Stimulated activated CD8-positive, alpha-beta memory T cell treated with anti-CD3 and anti-CD28 coated beads, Interleukin-15, amount 100 ng/mL, for 1 hour (primary cell): ENCODE results near the gene SAMD10.
"Not testable (repeated sequence)": the region's sequence is repeated elsewhere in the genome, so short reads cannot be mapped to it uniquely, and the experiment has no call there.

Experiments
- DNase-seq: peaks from one replicate; pipeline ENCODE4 v3.0.0-alpha.2; 2020; ENCODE audit warnings: low read depth

The SAMD10 gene

DNA sequence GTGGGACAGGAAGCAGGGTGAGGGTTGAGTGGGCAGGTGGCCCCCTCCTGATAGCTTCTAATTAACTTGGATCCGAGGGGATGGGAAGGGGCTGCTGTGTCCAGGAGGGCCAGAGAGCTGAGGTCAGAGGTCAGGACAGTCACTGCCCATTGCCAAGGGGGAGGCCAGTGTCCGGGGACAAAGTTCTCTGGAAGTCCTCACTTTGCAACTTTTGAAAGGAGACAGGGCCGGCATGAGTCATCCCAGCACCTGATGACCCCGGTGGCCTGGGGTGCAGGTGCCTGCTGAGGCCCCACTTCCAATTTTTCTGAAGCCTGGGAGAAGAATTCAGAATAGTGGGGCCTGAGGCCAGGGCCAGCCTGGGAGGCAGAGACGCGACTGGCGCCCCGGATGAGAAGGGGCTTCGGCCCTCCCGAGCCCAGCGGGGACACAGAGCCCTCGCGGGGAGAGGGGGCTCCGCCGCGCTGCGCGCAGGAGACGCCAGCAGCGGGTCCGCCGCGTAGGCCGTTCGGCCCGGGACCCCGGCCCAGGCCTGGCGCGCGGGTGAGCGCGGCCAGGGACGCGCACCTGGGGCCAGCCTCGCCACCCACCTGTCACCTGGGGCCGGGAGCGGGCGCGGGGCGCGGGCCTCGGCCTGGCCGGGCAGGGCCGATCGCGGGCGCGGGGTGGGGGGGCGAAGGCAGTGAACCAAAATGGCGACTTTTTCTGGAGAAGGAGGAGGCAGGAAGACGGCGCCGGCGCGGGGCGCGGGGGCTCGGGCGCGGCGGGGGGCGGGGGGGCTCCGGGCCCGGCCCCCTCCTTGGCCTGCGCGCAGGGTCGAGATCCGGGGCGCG lies 10.3 kb downstream of the SAMD10 start:
- no peak for DNase-seq

DNA sequence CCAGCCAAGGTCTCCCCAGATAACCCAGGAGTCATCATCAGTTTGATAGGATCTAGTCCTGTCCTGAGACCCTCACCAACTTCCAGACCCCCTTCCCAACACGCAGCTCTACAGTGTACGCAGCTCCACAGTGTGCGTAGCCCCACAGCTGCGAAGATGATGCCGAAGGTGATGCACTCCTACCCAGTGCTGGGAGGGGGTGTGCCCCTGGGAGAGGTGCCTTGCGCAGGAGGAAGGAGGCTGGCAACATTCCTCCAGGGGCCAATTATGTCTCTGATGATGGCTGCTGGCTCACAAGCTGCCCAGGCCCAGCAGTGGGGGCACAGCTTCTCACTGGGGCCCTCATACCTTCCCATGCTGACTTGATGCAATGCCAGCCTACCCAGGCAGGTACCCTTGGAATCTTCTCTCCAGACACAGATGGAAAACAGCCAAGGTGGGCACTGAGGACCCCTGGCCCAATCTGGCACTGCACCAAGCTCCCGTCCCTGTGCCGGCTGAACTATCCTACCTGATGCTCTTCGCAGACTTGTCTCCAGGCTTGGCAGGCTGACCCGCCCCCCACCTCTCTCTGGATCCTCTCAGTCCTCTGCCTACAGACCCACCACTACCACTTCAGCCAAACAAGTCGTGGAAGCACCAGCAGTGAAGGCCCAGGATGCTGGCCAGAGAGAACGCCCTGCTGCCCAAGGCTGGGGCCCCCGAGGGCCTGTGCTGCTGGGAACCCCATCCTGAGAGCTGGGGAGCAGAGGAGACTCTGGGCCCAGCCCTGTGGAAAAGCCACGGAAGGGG lies 11.1 kb downstream of the SAMD10 start:
- no peak for DNase-seq

DNA sequence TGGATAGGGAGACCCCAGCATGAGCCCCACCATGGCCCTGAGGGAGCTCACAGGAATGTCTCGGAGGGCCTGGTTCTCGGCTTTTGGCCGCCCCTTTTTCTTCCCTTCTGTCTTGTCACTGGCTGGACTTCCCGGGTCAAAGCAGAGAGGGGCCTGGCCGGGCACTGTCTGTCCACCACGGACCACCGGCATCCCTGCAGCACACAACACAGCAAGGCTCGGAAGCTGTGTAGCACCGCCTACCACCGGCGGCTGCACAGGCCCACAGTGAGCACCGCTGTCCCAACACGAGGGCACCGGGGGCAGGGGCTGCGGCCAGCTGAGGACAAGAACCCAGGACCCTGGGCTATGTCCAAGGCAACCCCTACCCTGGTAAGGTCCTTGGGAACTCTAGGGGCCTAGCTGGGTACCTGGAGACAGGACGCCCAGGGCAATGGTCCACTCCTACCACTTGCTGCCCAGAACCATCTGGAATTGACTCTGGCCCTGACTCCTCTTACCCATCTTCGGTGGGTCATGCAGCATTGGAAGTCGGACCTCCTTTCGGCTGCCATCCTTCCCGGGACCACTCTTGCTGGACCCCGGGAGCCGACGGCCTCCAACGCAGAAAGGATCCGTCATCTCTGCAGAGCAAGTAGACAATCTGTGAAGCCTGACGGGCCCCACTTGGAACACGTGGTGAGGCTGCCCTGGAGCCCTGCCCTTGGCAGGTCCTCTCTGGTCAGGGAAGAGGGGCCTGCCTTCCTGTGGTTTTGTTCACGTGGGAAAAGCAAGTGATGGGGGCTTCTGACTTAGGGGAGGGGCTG lies 11.9 kb downstream of the SAMD10 start:
- no peak for DNase-seq

DNA sequence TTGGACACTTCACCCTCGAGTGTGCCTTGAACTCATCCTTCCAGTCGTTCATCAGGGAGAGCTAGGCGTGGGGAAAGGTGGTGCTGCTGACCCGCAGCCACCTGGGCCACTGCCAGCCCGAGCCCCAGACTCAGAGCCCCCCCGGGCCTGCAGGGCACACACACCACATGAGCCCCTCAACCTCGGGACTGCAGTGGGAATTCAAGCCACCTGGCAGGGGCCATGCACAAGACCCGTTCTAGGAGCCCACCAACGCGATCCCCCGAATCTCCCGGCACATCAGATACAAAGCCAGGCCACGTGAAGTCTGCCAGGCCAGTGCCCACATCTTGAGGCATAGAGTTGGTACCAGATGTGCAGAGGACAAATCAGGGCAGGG lies 12.5 kb downstream of the SAMD10 start:
- no peak for DNase-seq

DNA sequence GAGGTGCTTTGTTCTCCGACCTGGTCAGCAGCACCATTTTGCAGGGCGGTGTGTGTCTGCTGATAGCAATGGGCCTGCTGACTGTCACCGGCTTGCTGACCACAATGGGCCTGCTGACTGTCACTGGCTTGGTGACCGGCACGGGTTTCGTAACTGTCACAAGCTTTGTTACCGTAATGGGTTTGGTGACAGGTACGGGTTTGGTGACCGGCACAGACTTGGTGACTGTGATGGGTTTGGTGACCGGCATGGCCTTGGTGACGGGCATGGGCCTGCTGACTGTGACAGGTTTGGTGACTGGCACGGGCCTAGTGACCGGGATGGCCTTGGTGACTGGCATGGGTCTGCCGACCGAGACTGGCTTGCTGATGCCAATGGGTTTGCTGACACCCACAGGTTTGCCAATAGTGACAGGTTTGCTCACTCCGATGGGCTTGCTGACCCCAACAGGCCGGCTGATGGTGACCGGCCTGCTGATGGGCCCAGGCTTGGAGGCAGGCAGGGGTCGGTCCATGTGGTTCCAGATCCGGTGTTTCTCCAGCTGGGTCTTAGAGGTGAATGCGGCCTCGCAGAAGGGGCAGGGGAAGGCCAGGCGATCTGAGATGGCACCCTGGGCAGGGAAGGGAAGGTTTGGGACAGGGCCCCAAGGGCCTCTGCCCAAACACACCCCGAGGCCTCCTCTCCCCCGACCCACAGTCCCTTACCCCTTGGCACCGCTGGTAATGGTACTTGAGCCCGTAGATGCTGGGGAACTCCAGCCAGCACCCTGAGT lies 13.1 kb downstream of the SAMD10 start:
- no peak for DNase-seq

DNA sequence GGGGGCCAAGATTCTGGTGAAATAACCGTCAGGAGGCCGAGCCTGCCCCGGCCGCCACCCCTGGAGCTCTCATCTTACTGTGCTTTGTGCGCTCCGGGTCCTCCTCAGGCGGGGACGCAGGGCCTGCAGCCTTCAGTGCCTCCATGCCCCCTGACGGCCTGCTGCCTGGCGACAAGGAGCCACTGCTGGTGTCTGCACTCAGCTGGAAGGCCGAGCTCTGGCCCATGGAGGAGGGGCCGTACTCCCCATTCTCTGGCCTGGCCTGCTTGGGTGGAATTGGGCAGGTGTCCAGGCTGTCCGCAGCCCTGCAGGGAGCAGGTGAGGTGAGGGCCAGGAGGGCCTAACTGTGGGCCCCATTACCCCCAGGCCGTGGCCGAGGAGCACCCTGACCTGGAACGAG lies 15.0 kb downstream of the SAMD10 start:
- DNase-seq: no peak

DNA sequence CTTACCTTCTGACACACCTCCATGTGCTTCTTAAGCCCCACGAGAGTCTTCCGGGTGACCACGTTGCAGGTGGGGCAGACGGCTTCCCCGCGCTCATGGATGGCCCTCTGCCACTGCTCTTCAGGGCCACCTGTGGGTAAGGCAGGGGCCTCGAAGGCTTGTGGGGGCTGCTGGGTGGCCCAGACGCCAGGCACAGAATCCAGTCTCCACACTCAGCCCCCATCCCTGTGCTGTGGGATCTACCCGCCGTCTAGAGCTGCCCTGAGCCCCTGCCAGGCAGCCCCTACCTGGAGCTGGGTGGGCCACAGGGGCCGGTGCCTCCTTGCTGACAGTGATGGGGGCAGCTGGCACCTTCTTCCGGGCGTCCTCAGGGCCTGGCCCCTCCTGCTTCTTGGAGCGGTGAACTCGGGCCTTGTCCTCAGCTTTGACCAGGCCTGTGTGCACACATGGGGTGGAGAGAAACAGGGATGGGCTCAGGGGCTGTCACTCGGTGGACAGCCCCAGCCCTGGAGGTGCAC lies 15.6 kb downstream of the SAMD10 start:
- no peak for DNase-seq

DNA sequence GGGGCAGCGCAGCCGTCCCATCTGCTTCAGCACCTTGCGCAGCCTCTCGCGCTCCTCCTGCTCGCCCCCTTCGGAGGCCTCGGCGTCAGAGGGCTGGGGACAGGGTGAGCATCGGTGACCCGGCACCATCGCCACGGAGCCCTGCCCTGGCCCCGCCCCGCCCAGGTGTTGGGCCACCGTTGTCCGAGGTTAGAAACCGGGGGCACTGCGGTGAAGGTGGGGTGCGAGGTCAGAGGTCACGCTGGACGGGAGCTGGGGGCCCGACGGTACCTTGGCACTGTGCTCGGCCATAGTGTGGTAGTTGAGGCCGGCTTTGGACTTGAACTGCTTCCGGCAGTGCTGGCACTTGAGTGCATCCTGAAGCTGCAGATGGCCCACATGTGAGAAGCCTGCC lies 16.1 kb downstream of the SAMD10 start:
- DNase-seq: no peak

DNA sequence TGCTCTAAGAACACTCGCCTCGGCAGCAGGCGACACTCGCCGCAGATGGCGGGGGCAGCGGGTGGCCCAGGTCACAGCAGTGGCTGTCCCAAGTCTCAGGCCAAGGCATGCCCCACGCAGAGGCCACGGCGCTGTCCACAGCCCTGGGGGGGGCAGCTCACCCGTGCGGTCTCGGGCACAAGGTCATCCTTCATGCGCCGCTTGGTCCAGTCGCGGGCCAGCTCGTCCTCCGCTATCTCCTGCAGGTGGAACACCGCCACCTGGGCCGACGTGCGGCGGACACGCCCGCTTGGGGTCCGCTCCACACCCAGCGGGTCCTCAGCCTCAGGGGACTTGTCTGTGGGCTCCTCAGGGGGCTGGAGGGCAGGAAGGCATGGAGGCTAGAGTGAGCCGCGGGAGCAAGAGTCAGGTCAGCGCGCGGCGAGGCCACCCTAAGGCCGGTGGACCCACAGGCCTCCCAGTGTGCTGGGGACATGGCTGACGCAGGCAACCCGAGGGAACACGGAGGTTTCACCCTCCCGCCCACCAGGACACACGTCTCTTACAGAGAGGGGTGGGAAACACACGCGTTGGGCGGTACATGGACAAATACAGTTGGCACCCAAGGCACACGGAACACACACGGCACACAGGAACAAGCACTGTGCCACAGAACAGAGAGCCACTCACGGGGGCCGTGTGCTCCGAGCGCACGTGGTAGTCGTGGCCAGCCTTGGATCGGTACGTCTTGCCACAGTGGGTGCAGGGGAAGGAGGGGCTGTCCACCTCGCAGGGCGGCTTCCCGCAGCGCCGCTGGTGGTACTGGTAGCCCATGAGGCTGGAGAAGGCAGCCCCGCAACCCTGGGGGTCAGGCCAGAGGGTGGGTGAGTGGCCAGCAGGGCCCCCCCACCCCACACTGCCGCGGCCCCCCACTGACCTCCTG lies 16.8 kb downstream of the SAMD10 start:
- no peak for DNase-seq

DNA sequence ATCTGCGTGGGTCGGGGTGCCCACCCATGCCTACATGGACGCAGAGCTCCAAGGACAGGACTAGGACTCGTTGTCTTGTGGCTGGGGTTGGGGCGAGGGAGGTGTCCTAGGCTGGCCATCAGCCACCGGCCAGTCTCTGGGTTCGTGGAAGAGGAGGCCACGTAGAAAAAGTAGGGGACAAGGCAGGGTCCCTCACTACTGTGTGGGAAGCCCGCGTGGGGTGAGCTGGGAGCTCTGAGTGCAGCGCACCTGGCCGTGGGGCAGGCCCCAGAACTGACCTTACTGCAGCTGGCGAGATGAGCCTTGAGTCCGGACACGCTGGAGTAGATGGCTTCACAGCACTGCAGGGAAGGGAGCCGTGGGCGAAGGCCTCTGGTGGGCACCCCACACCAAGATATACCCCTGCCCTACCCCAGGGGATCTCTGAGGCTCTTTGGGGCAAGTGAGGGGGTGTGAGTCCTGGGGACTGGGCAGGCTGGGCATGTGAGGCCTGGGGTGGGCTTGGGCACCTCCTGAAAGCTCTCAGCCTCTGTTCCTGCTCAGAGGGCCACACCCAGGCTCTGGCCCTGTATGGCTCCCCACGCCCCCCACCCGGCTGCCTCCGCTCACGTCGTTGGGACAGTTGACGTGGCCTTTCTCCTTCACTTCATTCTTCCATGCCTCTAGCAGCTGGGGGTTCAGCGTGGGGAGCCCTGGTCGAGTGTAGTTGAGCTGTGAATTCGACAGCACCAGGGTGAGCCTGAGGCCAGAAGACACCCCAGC lies 17.6 kb downstream of the SAMD10 start:
- no peak for DNase-seq

DNA sequence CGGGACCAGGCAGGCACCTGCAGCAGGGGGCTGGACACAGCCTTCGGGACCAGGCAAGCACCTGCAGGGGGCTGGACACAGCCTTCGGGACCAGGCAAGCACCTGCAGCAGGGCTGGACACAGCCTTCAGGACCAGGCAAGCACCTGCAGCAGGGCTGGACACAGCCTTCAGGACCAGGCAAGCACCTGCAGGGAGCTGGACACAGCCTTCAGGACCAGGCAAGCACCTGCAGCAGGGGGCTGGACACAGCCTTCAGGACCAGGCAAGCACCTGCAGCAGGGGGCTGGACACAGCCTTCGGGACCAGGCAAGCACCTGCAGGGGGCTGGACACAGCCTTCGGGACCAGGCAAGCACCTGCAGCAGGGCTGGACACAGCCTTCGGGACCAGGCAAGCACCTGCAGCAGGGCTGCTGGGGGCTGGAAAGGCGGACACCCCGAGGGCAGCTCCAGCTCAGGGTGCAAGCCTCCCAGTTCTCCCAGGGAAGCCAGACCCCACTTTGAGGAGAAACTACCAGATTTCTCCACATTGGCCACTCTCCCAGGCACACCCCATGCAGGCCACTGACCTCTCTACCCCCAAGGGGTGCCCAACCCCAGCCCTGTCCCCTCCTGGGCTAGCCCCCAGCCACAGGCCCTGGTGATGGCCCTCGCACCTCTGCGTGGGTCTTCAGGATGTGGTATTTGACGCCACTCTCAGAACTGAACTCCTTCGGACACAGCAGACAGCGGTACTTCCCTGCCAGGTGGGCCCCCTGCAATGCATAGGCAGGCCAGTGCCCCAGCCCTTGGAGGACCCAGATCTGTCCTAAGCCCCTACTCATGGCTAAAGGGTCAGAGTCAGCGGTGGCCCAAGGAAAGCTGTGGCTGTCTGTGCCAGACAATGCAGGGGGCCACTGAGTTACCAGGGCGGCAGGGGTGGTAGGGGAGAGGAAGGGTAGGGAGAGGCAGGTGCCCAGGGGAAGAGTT lies 18.5 kb downstream of the SAMD10 start:
- DNase-seq: not testable (repeated sequence)

DNA sequence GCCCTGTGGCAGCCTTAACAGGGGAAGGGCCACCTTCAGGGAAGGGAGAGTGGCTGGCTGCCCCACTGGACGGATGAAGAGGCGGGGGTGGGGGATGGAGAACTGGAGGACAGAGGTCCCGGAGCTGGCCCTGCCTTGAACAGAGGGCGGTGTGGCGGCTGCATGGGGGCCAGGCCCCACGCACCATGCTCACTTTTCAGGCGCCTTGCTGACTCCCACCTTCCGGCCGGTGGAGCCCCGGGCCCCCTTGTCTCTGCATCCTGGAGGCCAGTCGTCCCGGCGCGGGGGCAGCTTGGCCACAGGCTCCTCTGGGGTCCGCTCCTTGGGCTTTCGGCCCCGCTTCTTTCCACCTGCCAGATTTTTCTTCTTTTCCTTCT lies 19.8 kb downstream of the SAMD10 start:
- DNase-seq: no peak

DNA sequence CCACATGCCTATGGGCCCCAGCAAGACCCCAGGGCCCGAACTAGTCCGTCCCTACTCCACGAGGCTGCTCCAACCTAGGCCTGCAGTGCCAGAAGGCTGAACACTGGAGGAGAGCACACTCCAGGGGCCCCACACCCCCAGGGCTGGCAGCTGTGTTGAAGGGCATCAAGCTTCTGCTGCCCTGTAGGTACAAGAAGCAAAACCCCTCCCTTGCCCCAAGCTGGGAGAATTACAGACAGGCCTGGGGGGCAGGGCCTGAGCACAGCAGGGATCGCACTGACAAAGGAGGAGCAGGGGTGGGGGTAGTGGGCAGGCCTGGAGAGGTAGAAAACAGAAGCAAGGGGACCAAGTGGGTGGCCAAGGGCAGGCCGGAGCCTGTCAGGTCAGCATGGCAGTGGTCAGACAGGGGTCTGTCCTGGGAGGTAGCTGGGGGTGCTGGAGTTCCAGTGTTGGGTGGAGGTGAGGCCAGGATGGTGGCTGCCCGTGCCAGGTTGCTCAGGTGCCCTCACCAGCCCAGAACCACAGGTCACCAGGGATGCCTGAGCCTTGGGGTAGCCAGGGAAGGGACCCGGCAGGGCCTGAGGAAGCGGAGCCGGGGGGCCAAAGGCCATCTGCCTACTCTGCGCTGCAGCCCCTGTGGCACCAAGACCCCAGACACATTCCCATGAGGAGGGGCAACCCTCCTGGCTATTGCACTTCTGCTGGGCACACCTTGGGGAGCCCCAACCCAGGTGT lies 20.3 kb downstream of the SAMD10 start:
- DNase-seq: no peak

DNA sequence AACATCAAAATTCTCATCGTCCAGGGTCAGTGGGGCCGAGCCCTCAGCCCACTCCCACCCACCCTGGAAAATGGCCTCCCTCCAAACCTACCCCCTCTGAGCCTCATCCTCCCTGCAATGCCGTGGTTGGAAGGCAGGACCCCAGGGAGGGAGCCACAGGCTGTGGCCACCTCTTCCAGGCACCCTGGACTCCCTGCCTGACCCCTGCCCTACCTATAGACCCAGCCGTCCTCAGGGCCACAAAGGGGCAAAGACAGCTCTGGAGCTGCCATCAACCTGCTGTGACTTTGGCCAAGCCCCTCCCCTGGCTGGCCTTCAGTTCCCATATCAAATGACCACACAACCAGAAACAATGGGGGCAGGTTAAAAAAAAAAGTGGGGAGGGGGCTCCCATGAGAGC lies 21.0 kb downstream of the SAMD10 start:
- DNase-seq: no peak

DNA sequence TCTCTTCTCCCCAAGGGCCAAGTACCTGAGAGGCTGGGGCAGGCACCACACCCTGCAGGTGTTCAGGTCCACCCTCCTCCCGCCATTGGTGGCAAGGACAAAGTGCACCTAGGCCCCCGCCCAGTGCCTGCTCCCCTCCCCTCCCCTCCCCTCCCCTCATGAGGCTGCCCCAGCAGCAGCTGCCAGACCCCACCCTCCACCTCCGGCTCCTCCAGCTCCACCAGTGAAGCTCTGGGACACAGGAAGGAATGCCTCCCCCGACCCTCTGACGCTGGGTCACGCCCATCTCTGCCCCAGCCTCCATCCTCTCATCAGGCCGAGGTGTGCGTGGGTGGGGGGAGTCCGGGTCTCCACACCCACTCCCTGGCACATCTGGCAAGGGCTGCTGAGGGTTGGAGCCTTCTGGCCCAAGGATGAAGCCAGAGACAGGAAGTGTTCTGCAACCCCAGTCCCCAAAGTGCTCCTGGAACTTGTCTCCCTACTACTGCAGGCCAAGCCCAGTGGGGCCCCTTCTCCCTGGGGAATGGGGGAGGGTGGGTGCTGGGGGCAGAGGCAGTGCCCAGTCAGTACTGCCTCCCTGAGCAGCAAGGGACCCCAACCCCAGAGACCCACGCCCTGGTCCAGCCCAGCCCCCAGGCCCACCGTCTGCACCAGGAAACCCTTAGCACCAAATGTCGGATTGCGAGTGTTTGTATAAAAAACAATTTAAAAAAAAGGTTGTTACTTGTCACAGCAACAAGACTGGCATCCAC lies 21.6 kb downstream of the SAMD10 start:
- DNase-seq: no peak

DNA sequence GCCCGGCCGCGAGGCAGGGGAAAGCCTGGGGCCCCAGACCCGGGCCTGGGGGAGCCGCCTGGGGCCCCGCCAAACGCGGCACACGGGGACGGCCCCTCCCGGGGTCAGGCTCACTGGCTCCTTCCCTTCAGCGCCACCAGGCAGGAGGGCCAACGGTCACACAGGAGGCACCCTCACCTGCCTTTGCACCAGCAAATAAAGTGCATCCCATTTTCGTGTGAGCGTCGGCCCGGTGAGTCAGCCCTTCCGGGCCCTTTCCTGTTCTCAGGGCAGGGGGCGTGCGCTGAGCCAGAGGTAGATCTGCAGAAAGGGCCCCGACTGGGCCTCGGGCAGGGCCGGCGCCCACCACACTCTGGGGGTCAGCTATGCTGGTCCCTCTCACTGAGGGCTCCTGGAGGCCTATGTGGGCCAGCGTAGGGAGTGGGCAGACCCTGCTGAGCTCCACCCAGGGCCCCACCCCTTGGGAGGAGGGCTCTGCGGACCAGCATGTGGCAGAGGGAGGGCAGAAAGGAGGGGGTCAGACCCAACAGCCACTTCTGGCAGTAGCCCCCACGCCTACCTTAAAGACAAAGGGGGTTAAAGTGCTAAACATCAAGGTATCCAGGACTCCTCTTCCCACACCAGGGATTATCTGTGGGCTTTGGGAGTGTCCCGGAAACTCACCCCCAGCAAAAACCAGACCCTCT lies 22.3 kb downstream of the SAMD10 start:
- DNase-seq: no peak

DNA sequence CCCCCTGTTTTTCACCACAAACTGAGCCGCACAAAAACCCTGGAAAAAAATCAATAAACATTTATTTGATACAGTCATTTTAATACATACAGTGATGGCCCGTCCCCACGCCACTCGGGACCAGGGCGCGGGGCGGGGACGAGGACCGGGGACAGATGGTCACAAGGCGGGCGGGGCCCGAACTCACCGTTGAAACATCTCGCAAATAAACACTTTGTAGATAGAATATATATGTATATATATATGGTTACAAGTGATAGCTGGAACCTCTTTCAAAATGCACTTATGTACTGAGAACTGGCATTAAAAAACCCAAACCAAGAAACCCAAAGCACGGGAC lies 22.8 kb downstream of the SAMD10 start:
- DNase-seq: no peak
